Measurements from ENCODE around the gene C1QTNF6. TPM values are rescaled to one million over a fixed set of nuclear protein-coding genes. Genes with fewer than 3 reads are reported as not detected.

C1QTNF6 gene
- total RNA-seq, 1 donor from 2014 or later: 8.2 TPM

GRCh38 chr22:37225481-37225880 is 37.4 kb upstream of the C1QTNF6 start:
- Mint-ChIP-seq H3K27me3 (no peaks in the 10 kb centered on the region), H3K4me1 (peaks cover 92% of the 10 kb centered on the region), H3K4me3 (peak overlapping the region; percentile 46), H3K27ac (peak overlapping the region; percentile 99), H3K36me3 (ENCODE audit: low read depth) (peaks cover 56% of the 10 kb centered on the region), H3K9me3 (peaks cover 2% of the 10 kb centered on the region)
- no peak for ATAC-seq (ENCODE audit: low read depth)
- intact Hi-C loops (cut with micrococcal nuclease): loop anchor here (1.0 kb wide), 1 partner anchor 36 kb away; no protein-coding TSS in a partner anchor
- ChIA-PET POLR2A (interaction anchor here (0.7 to 11.8 kb wide), 5 partner anchors 16 to 248 kb away, joined by 3 to 304 read pairs (median 6); partner anchors contain the start of gene RAC2), CTCF (interaction anchor here (1.1 to 5.3 kb wide), 4 partner anchors 18 to 35 kb away, joined by 3 to 59 read pairs (median 12); partner anchors contain the start of gene RAC2)
- DNase-seq: no peak
- no peak for TF ChIP-seq CTCF (IDR thresholded peaks at IDR 0.05)

- Mint-ChIP-seq H3K4me1 (peaks cover 92% of the 10 kb centered on the region), H3K27me3 (no peaks in the 10 kb centered on the region), H3K36me3 (ENCODE audit: low read depth) (peaks cover 54% of the 10 kb centered on the region), H3K27ac (peak overlapping the region; percentile 99), H3K9me3 (peaks cover 2% of the 10 kb centered on the region), H3K4me3 (peak overlapping the region; percentile 73)
- CTCF ChIA-PET: interaction anchor here (0.7 to 5.3 kb wide), 5 partner anchors 19 to 61 kb away, joined by 3 to 59 read pairs (median 5); partner anchors contain the start of gene RAC2
- no peak for DNase-seq
- intact Hi-C loops (cut with micrococcal nuclease): loop anchor here (1.0 kb wide), 3 partner anchors 17 to 36 kb away; no protein-coding TSS in a partner anchor
- POLR2A ChIA-PET: interaction anchor here (0.7 to 11.8 kb wide), 5 partner anchors 16 to 247 kb away, joined by 3 to 304 read pairs (median 6); partner anchors contain the start of gene RAC2
- no peak for TF ChIP-seq CTCF (IDR thresholded peaks at IDR 0.05)
- ATAC-seq (ENCODE audit: low read depth): no peak
Observed at GRCh38 chr22:37224757-37225420, 36.8 kb upstream of the C1QTNF6 start.

GRCh38 chr22:37223965-37224551 is 36.0 kb upstream of the C1QTNF6 start:
- no peak for DNase-seq
- peaks cover 2% of the 10 kb centered on the region for H3K9me3 Mint-ChIP-seq
- ChIA-PET POLR2A (interaction anchor here (0.6 to 11.8 kb wide), 6 partner anchors 17 to 409 kb away, joined by 3 to 304 read pairs (median 5); partner anchors contain the start of gene RAC2), CTCF (interaction anchor here (0.7 to 5.3 kb wide), 6 partner anchors 20 to 61 kb away, joined by 3 to 59 read pairs (median 3); partner anchors contain the start of gene RAC2)
- H3K27ac Mint-ChIP-seq: peak overlapping the region; percentile 99
- TF ChIP-seq CTCF (IDR thresholded peaks at IDR 0.05): no peak
- H3K4me3 Mint-ChIP-seq: peak overlapping the region; percentile 73
- intact Hi-C loops (cut with micrococcal nuclease): loop anchor here (1.0 kb wide), 2 partner anchors 18 to 25 kb away; no protein-coding TSS in a partner anchor
- ATAC-seq (ENCODE audit: low read depth): peak; percentile 64
- H3K27me3 Mint-ChIP-seq: no peaks in the 10 kb centered on the region
- H3K36me3 Mint-ChIP-seq (ENCODE audit: low read depth): peaks cover 49% of the 10 kb centered on the region
- peaks cover 92% of the 10 kb centered on the region for H3K4me1 Mint-ChIP-seq

- peaks cover 91% of the 10 kb centered on the region for H3K4me1 Mint-ChIP-seq
- ATAC-seq (ENCODE audit: low read depth): peak; percentile 5
- intact Hi-C loops (cut with micrococcal nuclease): no loop called here
- H3K4me3 Mint-ChIP-seq: peak overlapping the region; percentile 59
- peaks cover 39% of the 10 kb centered on the region for H3K36me3 Mint-ChIP-seq (ENCODE audit: low read depth)
- peak overlapping the region; percentile 99 for H3K27ac Mint-ChIP-seq
- ChIA-PET CTCF (interaction anchor here (0.9 to 5.3 kb wide), 4 partner anchors 16 to 38 kb away, joined by 3 to 59 read pairs (median 8); no protein-coding TSS in a partner anchor), POLR2A (interaction anchor here (0.6 to 11.8 kb wide), 13 partner anchors 8 to 845 kb away, joined by 3 to 304 read pairs (median 3); partner anchors contain the start of genes CYTH4 and RAC2)
- no peak for DNase-seq
- H3K9me3 Mint-ChIP-seq: peaks cover 2% of the 10 kb centered on the region
- TF ChIP-seq CTCF (IDR thresholded peaks at IDR 0.05): no peak
- H3K27me3 Mint-ChIP-seq: no peaks in the 10 kb centered on the region
Observed at GRCh38 chr22:37222440-37222971, 34.5 kb upstream of the C1QTNF6 start.
